Left lung (tissue), 10 donors: ENCODE data around the gene PDLIM5. TPM values are rescaled to one million over a fixed set of nuclear protein-coding genes. Genes with fewer than 3 reads are reported as not detected.

Experiments used
- ATAC-seq: fragments of 200-7000 bp; cut with Tn5 transposase; one replicate; pipeline ENCODE4 v1.9.1; 2020; ENCODE audit warnings: moderate library complexity
- DNase-seq, 4 donors: peaks; one replicate each; pipeline ENCODE4 v3.0.0-alpha.2; 2013 to 2020
- H3K27ac ChIP-seq, 2 donors: fragments of 200-600 bp; sonication (generic) in 1 of 2; one replicate each; pipeline versions ENCODE4 v1.5.0 to v1.8.0; 2020 to 2021
- H3K27me3 ChIP-seq, 2 donors: fragments of 200-600 bp; sonication (generic) in 1 of 2; one replicate each; pipeline versions ENCODE4 v1.5.0 to v1.8.0; 2020 to 2021
- H3K36me3 ChIP-seq, 2 donors: fragments of 200-600 bp; sonication (generic) in 1 of 2; one replicate each; pipeline versions ENCODE4 v1.5.0 to v1.8.0; 2020 to 2021
- H3K4me1 ChIP-seq, 2 donors: fragments of 200-600 bp; one replicate each; pipeline ENCODE4 v1.8.0; 2021
- H3K4me3 ChIP-seq, 2 donors: fragments of 200-600 bp; sonication (generic) in 1 of 2; one replicate each; pipeline versions ENCODE4 v1.5.0 to v1.8.0; 2020 to 2021; ENCODE audit warnings: mild to moderate bottlenecking in 1 of 2
- H3K9me3 ChIP-seq, 2 donors: fragments of 200-600 bp; sonication (generic) in 1 of 2; one replicate each; pipeline versions ENCODE4 v1.5.0 to v1.8.0; 2020 to 2021
- intact Hi-C, 2 donors: fragments of 100-400 bp; cut with DNase I; formaldehyde crosslinking; loops; one replicate each; pipeline versions ENCODE4 v1.11.2 to v1.14.2; 2022
- polyA plus RNA-seq, 6 donors: library from polyadenylated mRNA; unstranded; fragments of 120-200 nt; gene quantifications; one replicate each; pipeline ENCODE4 v1.2.1, GENCODE V29; 2013; ENCODE audit not compliant: insufficient read length in 6 of 6
- total RNA-seq, 2 donors: library from RNA; stranded (reverse); fragmentation: NEBNext Ultra II Directional; extraction: Animal tissue kit (Norgen Biotek cat#: 25700); gene quantifications; one replicate each; pipeline ENCODE4 v1.2.1, GENCODE V29; 2021
- TF ChIP-seq, protein P1 (sequence below), 2 donors: fragments of 200-600 bp; sonication (generic) in 1 of 2; IDR thresholded peaks; one replicate each; pipeline versions ENCODE4 v1.5.0 to v1.8.0; 2021; ENCODE audit warnings: antibody characterized with exemption in 2 of 2
- donor health status: DM: no; HTN: yes; CAD: no.
- donor health status: DM: no; HTN: no; CAD: no.

The PDLIM5 gene
- total and polyA plus RNA-seq, 8 donors, result 18.3 to 105 (median 20.3) TPM

DNA sequence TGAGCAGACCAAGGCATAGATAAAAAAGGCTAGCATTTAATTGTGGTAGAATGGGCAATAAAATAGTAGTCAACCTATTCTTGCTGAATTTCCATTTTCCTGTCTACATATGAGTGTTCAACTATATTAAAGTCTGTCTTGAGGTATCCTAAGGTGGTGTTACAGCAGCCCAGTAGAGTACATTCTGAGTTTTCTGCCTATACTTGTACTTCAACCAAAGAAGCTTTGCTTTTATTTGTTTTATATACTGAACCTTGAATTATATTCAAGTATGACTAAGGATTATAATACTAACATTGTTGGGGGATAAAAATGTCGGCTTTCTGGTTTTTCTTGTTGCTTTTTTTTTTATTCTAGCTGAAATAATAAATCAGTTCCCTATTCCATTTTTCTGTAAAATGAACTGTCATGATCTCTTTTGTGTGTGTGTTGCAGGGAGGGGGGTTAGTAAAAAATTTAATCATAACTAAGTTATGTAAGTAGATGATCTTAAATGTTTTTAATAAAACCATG is 106.7 kb downstream of the PDLIM5 start:
- peaks cover 5 to 13% of the 10 kb centered on the region in 2 donors for H3K4me1 ChIP-seq
- TF ChIP-seq, protein P1, sequence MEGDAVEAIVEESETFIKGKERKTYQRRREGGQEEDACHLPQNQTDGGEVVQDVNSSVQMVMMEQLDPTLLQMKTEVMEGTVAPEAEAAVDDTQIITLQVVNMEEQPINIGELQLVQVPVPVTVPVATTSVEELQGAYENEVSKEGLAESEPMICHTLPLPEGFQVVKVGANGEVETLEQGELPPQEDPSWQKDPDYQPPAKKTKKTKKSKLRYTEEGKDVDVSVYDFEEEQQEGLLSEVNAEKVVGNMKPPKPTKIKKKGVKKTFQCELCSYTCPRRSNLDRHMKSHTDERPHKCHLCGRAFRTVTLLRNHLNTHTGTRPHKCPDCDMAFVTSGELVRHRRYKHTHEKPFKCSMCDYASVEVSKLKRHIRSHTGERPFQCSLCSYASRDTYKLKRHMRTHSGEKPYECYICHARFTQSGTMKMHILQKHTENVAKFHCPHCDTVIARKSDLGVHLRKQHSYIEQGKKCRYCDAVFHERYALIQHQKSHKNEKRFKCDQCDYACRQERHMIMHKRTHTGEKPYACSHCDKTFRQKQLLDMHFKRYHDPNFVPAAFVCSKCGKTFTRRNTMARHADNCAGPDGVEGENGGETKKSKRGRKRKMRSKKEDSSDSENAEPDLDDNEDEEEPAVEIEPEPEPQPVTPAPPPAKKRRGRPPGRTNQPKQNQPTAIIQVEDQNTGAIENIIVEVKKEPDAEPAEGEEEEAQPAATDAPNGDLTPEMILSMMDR (IDR thresholded peaks at IDR 0.05), result no peak
- DNase-seq, result no peak
- no peak overlapping the region for H3K4me3 ChIP-seq
- H3K36me3 ChIP-seq, result no peaks in the 10 kb centered on the region
- intact Hi-C loops, result no loop called here
- H3K27me3 ChIP-seq, result no peaks in the 10 kb centered on the region
- no peak for ATAC-seq
- no peaks in the 10 kb centered on the region for H3K9me3 ChIP-seq
- no peak overlapping the region for H3K27ac ChIP-seq

DNA sequence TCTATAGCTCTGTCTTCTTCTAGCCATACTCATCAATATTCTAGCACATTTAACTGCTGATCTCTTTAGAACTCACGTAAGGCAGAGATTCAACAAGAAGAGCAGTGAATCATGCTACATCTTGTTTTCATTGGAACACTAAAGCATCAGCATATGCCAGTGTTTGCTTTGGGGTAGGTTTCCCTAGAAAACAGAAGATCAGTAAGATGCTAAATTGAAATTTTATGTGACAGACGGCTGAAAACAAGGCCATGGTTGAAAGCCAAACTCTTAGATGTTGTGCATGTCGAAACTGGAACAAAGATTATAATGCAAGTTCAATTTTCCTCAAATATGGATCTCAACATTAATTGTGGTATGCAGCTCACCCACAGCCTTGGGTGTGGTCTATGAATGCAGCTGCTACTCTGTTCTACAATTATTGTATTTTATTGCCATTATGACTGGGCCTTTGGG is 107.6 kb downstream of the PDLIM5 start:
- no peaks in the 10 kb centered on the region for H3K36me3 ChIP-seq
- no peaks in the 10 kb centered on the region for H3K27me3 ChIP-seq
- no peak overlapping the region for H3K27ac ChIP-seq
- H3K4me3 ChIP-seq, result no peak overlapping the region
- TF ChIP-seq, protein P1 (IDR thresholded peaks at IDR 0.05), result no peak
- H3K4me1 ChIP-seq, result peaks cover 5 to 13% of the 10 kb centered on the region in 2 donors
- no peak for DNase-seq
- no peaks in the 10 kb centered on the region for H3K9me3 ChIP-seq
- no peak for ATAC-seq
- intact Hi-C loops, result no loop called here

DNA sequence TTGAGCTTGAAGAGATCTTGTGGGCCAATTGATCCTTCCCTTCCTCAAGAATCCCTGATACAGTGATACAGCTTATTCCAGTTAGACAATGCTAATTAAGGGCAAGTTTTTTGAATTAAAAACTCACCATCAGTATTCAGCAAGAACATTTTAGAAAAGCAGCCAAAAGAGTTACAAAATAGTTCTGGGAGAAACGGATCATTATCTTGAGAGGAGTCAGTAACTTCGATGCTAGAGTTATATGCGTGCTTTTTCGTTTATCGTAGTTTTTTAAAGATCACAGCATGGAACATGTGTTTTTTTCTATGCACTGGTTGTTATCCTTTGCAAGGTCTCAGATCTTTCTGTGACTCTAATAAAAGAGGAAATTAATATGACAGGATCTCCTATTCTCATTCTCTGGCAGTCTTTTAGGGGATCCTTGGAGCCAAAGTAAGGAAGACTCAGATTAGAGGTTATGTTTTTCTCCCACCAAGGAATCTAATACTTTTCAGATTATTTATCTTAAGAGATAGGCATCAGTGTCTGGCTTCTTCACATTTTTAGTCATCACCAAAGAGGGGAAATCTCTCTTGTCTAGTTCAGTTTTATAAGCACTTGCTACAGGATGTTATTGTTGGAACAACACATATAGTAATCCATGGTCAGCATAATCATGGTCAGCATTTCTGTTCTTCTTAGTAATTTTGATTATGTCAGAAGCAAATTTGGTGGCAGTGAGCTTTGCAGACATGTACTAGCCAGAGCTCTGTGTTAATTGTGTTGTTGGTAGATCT is 109.7 kb downstream of the PDLIM5 start:
- ATAC-seq (peak; percentile 38), DNase-seq (no peak)
- Histone ChIP-seq H3K4me3 (no peak overlapping the region), H3K36me3 (no peaks in the 10 kb centered on the region), H3K27ac (peak overlapping the region in 1 of 2 donors; percentile 8), H3K4me1 (peaks cover 5 to 13% of the 10 kb centered on the region in 2 donors), H3K9me3 (no peaks in the 10 kb centered on the region), H3K27me3 (no peaks in the 10 kb centered on the region)
- intact Hi-C loops, result no loop called here
- TF ChIP-seq, protein P1 (IDR thresholded peaks at IDR 0.05), result no peak

DNA sequence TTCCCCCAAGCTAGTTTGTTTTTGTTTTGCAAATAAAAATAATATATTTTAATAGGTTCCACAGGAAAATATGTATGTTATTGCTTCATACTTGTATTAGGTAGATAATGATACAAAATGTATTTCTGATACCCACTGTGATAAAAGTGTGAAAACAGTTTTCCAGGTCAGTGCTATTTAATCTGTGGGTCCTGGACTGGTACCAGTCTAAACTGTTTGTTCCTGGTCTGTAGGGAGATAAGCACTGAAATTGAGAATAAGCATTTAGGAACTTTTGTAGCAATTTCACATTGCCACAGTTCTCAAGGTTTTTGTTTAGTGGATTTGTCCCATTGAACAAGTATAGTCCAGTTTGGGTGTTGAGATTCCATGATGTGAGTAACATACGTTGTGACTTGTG is 110.5 kb downstream of the PDLIM5 start:
- intact Hi-C loops, result no loop called here

DNA sequence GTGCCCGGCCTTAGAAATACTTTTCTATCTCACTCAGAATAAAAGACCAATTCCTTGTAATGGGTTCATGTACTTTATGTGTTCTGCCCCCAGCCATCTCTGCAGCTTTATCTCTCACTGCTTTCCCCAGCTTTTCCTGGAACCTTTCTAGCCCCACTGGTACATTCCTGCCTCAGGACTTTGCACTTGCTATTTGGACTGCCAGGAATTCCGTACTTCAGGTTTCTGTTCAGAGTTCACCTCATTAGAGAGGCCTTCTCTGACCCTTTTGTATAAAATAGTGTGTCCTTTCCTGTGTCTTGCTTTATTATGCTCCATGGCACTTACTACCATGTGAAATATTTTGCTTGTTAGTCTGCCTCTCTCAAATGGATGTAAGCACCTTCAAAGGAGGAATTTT is 112.5 kb downstream of the PDLIM5 start:
- intact Hi-C loops, result no loop called here
- Histone ChIP-seq H3K27me3 (no peaks in the 10 kb centered on the region), H3K4me3 (no peak overlapping the region), H3K27ac (no peak overlapping the region), H3K36me3 (no peaks in the 10 kb centered on the region), H3K9me3 (no peaks in the 10 kb centered on the region), H3K4me1 (peaks cover 5 to 13% of the 10 kb centered on the region in 2 donors)
- TF ChIP-seq, protein P1 (IDR thresholded peaks at IDR 0.05), result no peak
- no peak for ATAC-seq
- DNase-seq, result no peak

More for the DNA sequence above, 110.5 kb downstream of the PDLIM5 start:
- H3K9me3 ChIP-seq, result no peaks in the 10 kb centered on the region
- H3K36me3 ChIP-seq, result no peaks in the 10 kb centered on the region
- ATAC-seq, result no peak
- no peak overlapping the region for H3K4me3 ChIP-seq
- DNase-seq, result no peak
- H3K27ac ChIP-seq, result no peak overlapping the region
- TF ChIP-seq, protein P1 (IDR thresholded peaks at IDR 0.05), result no peak
- H3K4me1 ChIP-seq, result peaks cover 5 to 13% of the 10 kb centered on the region in 2 donors
- no peaks in the 10 kb centered on the region for H3K27me3 ChIP-seq
